GM18868 (cell line): Measurements from ENCODE around the gene PTCH1.

ENCODE experiments used
- ATAC-seq: cut with Tn5 transposase; IDR thresholded peaks from one replicate; pipeline ENCODE4 v1.9.1; 2021; ENCODE audit warnings: mild to moderate bottlenecking, moderate library complexity; ENCODE audit not compliant: unreplicated experiment

PTCH1 gene

GRCh38 chr9:95465115-95465514 is 51.7 kb downstream of the PTCH1 start:
- no peak for ATAC-seq

DNA sequence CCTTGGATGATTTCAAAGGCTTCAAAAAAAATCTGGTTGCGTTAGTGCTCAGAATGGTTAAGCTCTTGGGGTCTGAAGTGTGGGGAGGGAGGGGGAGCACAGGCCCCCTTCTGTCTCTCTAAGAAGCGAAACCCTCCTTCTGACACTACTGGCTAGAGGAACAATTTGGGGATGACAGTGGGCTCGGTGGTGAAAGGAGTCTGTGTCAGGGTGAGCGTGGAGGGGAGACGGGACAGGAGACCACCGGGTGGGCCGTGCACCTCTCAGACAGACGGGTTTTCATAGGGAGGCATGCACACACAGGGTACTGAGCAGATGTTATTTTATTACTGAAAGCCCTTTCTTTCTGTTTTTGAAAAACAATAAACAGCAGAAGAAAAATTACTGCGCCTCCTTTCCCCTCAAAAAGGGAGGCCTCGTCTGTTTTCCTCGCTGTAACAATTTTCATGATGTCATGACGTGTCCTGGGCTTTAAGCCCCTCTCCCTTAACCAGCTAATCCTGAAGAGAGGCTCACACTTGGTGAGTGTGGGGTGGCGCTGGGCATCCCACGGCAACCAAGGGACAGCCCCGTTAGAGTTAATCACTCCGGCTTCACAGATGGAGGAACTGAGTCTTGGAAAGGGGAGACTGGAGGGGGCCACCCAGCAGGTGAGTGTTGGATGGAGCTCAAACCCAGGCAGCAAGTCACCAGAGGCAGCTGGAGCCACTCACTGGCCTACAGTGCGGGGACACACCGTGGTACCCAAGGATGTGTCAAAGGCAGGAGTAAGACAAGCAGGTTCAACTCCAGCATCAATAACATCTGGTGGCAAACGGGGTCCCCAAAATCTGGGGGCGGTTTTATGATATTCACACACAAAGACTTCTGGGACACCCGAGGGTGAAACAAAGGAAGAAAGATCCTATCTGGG is 53.4 kb downstream of the PTCH1 start:
- peak; percentile 4 for ATAC-seq

GRCh38 chr9:95462249-95463147 is 54.3 kb downstream of the PTCH1 start:
- peak; percentile 94 for ATAC-seq

DNA sequence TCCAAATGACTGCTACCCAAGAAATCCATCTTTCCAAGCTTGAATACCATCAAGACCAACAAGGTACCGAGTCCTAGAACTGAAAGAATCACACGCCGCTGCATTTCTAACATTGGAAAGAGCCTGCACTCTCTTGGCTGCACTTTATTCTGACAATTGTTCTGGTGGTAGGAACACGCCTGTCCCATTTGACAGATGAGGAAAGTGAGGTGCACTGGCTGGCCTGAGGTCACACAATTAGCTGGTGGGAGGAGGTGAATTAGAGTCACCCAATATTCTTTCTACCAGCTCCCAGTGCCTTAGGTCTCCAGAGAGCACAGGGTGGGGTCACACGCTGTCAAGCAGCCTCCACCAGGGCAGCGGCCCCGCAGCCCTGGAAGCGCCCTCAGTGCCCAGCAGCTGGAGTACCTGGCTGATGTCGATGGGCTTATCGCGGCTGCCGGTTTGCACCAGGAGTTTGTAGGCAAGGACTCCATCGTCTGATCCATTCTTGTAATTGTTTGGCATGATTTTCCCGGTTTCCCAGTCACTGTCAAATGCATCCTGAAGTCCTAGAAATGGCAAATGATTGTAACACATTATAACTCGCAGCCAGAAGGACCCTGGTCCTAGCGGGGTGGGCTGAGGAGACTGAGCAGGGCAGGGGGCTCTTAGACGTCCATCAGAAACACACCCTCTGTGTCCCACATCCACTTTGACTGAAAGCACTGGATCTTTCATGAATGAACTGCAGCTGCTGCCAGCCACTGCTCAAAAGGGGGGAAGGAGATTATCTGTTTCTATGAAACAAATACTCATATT is 55.1 kb downstream of the PTCH1 start:
- ATAC-seq, result no peak

DNA sequence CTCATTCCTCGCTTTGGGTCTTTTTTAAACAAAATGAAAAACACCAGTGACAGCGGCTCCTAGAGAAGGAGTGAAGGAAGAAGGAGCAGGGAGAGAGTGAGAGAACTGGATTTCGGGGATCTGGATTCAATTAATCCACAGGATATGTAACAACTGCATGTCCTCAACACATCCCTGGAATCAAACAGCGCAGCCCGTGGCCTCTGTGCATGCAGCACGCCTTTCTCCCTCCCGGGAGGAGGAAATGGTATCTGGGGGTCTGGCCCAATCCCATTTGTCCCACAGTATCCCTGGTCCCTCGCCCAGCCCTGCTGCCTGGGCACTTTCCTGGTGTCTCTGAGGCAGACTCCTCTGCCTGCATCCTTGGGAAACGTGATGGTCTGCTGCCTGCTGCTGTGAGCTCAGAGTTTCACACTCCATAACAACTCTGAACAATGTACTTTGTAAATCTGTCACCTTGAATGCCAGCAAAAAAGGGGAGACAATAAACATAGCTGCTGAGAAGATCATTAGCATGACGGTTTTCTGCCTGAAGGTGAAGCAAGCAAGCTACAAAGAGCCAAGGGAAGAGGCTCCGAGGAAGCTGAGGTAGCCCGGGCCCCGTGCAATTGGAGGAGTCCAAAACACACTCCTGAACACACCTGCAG is 56.1 kb downstream of the PTCH1 start:
- no peak for ATAC-seq

GRCh38 chr9:95459851-95460517 is 56.8 kb downstream of the PTCH1 start:
- ATAC-seq, result no peak

DNA sequence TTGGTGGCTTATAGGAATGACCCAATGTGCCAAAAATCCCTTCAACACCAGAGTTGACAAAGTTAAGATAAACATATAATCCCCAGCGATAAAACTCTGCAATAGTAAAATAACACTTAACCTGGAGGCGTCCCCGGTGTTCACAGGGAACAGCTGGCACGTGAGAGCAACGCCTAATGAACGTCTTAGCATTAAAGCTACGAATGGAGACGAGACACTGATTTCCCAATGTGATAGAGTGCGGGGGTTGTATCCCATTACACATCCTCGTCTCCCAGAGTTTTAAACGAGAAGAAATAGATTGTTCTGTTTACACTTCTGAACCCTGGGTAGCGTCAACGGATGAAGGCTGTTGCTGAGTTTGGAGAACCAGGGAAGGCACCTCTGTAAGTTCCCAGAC is 57.6 kb downstream of the PTCH1 start:
- no peak for ATAC-seq

DNA sequence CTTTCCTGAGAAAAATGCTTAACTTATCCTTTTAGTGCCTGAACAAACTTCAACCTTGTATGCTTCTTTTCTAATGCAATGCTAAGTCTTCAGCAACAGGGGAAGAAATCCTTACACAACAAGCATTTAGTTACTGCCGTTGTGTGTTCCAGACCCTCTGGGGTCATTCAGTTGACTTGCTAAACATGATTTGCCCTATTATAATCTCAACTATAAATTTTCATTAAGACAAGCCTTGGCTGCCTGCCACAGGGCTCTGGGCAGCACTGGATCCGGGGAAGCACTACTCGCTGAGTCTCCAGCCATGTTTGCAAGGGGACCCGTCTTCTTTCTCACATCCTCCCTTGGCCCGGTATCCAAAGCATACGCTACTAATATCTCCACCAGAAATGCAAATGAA is 58.1 kb downstream of the PTCH1 start:
- no peak for ATAC-seq

DNA sequence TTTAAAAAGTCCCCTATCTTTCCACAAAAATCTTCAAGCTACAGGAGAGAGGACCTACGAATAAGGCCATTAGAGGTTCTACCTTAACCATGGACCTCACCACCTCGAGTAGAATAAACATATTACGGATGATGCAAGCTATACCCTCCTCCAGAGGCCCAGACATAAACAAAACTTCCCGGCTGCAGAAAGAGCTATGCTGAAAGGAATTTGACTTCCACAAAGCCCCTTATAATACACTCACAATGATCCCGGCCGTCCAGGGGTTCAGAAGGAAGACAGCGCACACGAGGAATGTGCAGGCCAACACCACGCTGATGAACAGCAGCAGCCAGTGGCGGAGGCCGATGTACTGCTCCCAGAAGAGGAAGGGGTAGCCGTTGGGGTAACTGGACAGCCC is 59.0 kb downstream of the PTCH1 start:
- ATAC-seq, result no peak

- ATAC-seq, result no peak
Observed at GRCh38 chr9:95455714-95456113, 61.1 kb downstream of the PTCH1 start.

- no peak for ATAC-seq
Observed at GRCh38 chr9:95452176-95452575, 64.6 kb downstream of the PTCH1 start.

DNA sequence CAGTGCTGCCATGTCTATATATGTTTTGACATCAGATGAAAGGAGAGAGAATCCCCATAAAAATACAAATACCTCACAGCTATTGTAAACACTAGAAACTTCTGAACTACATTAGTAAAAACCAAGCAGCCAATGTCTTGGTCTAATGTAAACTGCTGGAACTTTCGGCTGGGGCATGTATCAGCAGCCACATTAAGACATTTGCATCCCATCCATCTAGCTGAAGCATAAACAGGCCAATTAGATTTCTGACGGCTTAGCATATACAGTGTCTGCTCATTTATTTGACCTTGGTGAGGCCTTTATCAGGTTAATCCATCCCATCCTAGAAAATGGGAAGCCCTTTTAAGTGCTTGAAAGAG is 65.7 kb downstream of the PTCH1 start:
- no peak for ATAC-seq

DNA sequence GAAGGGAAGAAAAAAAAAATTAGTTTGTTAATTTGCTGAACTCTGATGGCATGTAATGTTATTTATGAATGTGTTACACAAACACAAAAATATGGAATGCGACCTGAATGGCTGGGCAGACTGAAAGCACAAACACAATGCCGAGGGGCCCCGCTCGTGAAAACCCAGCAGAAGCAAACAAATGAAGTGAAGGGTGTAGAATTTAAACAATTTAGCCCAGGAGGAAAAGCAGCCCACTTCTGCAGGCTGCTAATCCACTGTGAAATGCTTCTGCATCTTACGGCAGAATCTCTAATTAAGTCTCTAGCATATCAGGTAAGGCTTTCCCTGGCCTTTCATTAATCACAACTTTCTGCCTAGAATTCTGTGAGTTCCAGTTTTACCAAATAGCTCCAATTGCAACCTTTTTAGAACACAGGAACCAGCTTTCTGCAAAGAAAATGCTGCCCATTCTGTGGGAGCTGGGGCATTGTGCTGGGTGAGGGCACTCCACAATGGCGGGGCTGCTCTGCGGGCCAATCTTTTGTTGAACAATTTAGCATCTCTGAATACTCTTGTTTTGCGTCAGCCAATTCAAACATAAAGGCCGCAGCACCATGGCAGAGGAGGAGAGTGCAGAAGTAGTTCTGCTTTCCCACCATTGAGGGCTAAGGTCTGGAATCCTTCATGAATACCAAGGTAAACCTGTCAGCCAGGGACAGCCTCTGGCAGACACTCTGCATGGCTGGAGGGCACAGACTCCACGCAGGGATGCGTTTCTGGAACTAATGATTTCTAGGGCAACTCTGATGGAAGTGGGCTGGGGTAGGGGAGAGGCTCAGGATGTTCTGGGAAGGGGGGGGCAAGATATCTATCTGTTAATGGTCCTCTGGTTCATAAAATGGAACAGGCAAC is 66.4 kb downstream of the PTCH1 start:
- no peak for ATAC-seq

- ATAC-seq, result no peak
Observed at GRCh38 chr9:95449016-95449415, 67.8 kb downstream of the PTCH1 start.

DNA sequence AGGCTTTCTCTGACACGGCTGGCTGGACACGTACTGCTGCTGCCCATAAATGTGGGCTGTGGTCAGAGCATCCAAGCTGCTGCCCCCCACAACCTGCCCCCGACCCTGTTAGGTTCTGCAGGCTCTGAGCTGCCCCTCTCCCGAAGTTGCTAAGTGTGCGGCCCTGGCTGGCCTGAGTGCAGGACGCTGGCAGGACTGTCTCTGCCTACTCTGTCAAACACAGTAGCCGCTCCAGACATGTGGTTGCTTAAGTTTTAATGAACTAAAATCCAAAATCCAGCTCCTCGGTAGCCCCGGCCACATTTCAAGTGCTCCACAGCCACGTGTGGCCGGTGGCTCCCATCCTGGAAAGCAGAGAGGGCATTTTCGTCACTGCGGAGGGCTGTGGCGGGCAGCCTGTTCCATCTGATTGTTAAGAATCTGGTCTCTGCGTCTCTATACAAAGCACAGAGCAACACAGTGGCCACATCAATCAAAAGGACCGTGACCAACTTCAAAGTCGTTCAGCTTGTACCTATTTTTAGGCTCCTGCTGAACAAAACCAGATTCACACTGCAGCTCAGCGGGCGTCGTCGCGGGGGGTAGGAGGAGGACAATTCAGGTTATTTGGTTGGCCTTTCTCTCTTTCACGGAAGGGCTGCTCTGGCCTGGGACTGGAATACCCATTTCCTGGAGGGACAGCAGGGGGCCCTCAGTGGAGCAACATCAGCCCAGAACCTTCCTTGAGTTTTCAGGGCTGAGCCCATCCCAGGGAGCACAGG is 68.9 kb downstream of the PTCH1 start:
- ATAC-seq, result no peak

GRCh38 chr9:95446984-95447383 is 69.8 kb downstream of the PTCH1 start:
- ATAC-seq, result no peak

GRCh38 chr9:95446259-95446658 is 70.5 kb downstream of the PTCH1 start:
- ATAC-seq, result no peak

DNA sequence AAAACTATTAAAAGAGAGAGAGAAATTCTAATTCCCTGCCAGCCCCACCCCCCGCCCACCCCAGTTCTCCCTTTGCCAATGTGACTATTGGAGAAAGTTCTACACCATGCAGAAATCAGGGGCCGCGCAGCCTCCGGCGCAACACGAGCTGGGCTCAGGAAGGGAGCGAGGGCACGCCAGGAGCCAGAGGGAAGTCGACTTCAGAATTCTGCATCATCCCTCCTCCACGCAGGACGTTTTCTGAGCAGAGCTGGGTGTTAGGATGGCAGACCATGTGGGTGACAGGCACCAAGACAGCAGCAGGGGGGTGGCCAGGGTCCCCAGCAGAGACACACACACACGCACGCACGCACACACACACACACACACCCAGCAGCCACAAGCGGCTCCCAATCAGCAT is 72.6 kb downstream of the PTCH1 start:
- no peak for ATAC-seq
